CD4-positive, alpha-beta T cell (primary cell): ENCODE results near the gene MYOM3. TPM values are rescaled to one million over a fixed set of nuclear protein-coding genes. Genes with fewer than 3 reads are reported as not detected.

Experiments
- ATAC-seq: fragments of 200-7000 bp; cut with Tn5 transposase; one replicate; pipeline ENCODE4 v1.10.0; 2022; ENCODE audit warnings: mild to moderate bottlenecking; ENCODE audit not compliant: poor library complexity
- CTCF ChIA-PET: fragments of 350-600 bp; sonication (Branson Sonifier 250); formaldehyde crosslinking; loops from one replicate; lab custom pipeline; 2021; ENCODE audit warnings: antibody characterized with exemption, inconsistent platforms; lab: Charles Lee
- POLR2A ChIA-PET: fragments of 350-600 bp; sonication (Branson Sonifier 250); formaldehyde crosslinking; loops from one replicate; lab custom pipeline; 2021; ENCODE audit warnings: antibody characterized with exemption, inconsistent platforms; lab: Charles Lee
- DNase-seq, 14 experiments: peaks; one replicate each; pipeline ENCODE4 v3.0.0-alpha.2; 2013 to 2020; ENCODE audit warnings: mixed read lengths in 2 of 14
- H3K27ac ChIP-seq, 2 donors: one replicate each; pipeline versions ENCODE4 v1.5.1 to v1.7.0; 2013; ENCODE audit warnings: low read length in 2 of 2, low read depth in 1 of 2, mild to moderate bottlenecking in 1 of 2
- H3K27me3 ChIP-seq, 2 experiments: 1 replicate in 1 of 2; 2 replicates in 1 of 2; pipeline versions ENCODE4 v1.6.1 to v1.7.0; 2013; ENCODE audit warnings: low read length in 2 of 2, control low read depth in 1 of 2, mild to moderate bottlenecking in 1 of 2, moderate library complexity in 1 of 2; ENCODE audit not compliant: insufficient read depth in 2 of 2, control insufficient read depth in 1 of 2
- H3K36me3 ChIP-seq: one replicate; pipeline ENCODE4 v1.6.1; 2013; ENCODE audit warnings: low read length, control low read depth; ENCODE audit not compliant: insufficient read depth
- H3K4me1 ChIP-seq: one replicate; pipeline ENCODE4 v1.6.1; 2013; ENCODE audit warnings: low read length, control low read depth; ENCODE audit not compliant: insufficient read depth
- H3K4me3 ChIP-seq: one replicate; pipeline ENCODE4 v1.5.1; 2013; ENCODE audit warnings: mild to moderate bottlenecking, low read length, moderate library complexity
- H3K9me3 ChIP-seq, 2 experiments: 1 replicate in 1 of 2; 2 replicates in 1 of 2; pipeline versions ENCODE4 v1.6.1 to v1.7.0; 2013; ENCODE audit warnings: low read length in 2 of 2, mild to moderate bottlenecking in 2 of 2, control low read depth in 1 of 2, moderate library complexity in 1 of 2; ENCODE audit not compliant: control insufficient read depth in 1 of 2, insufficient read depth in 1 of 2
- H3K27ac Mint-ChIP-seq: one replicate; pipeline ENCODE4 v1.8.0; 2020; ENCODE audit warnings: mixed read lengths
- H3K27me3 Mint-ChIP-seq: one replicate; pipeline ENCODE4 v1.8.0; 2021; ENCODE audit warnings: mixed read lengths
- H3K36me3 Mint-ChIP-seq: one replicate; pipeline ENCODE4 v1.8.0; 2021; ENCODE audit warnings: low read depth, mixed read lengths
- H3K4me1 Mint-ChIP-seq: one replicate; pipeline ENCODE4 v1.8.0; 2021; ENCODE audit warnings: low read depth, mixed read lengths
- H3K4me3 Mint-ChIP-seq: one replicate; pipeline ENCODE4 v1.8.0; 2020; ENCODE audit warnings: mild to moderate bottlenecking, mixed read lengths
- H3K9me3 Mint-ChIP-seq: one replicate; pipeline ENCODE4 v1.8.0; 2020; ENCODE audit warnings: mixed read lengths
- CTCF ChIP-seq: fragments of 200-600 bp; IDR thresholded peaks from one replicate; pipeline ENCODE4 v1.8.0; 2022; ENCODE audit warnings: antibody characterized with exemption, mild to moderate bottlenecking
- intact Hi-C, 2 experiments: fragments of 100-400 bp; cut with DNase I in 1 of 2; cut with micrococcal nuclease in 1 of 2; formaldehyde crosslinking; loops; one replicate each; pipeline versions ENCODE4 v1.15.1 to v1.9.0; 2023 to 2025; cut with DNase I, micrococcal nuclease
- total RNA-seq, 174 experiments: library from RNA in 2 of 174; stranded (reverse) in 2 of 174; gene quantifications; one replicate each; pipeline ENCODE4 v1.2.3 and lab custom pipeline; 2021 to 2026

The MYOM3 gene
- total RNA-seq, 2 experiments from 2014 or later, result not detected

- no peaks in the 10 kb centered on the region for H3K9me3 ChIP-seq
- no peaks in the 10 kb centered on the region for H3K9me3 Mint-ChIP-seq
- H3K27me3 Mint-ChIP-seq, result peaks cover 6% of the 10 kb centered on the region
- no peaks in the 10 kb centered on the region for H3K4me1 ChIP-seq
- H3K4me1 Mint-ChIP-seq, result no peaks in the 10 kb centered on the region
- ChIA-PET POLR2A (no interaction called here), CTCF (no interaction called here)
- H3K27me3 ChIP-seq, result no peaks in the 10 kb centered on the region
- ATAC-seq, result no peak
- intact Hi-C loops, result no loop called here
- no peak for TF ChIP-seq CTCF
- H3K36me3 ChIP-seq, result no peaks in the 10 kb centered on the region
- no peak overlapping the region for H3K27ac Mint-ChIP-seq
- no peak for DNase-seq
- H3K36me3 Mint-ChIP-seq, result no peaks in the 10 kb centered on the region
- no peak overlapping the region for H3K4me3 ChIP-seq
- no peak overlapping the region for H3K4me3 Mint-ChIP-seq
- H3K27ac ChIP-seq, result no peak overlapping the region
Measured at GRCh38 chr1:24093732-24094131, 18.2 kb downstream of the MYOM3 start.

- H3K27me3 Mint-ChIP-seq, result peaks cover 6% of the 10 kb centered on the region
- ChIA-PET CTCF (no interaction called here), POLR2A (no interaction called here)
- Histone ChIP-seq H3K27me3 (no peaks in the 10 kb centered on the region), H3K9me3 (no peaks in the 10 kb centered on the region), H3K4me3 (no peak overlapping the region), H3K27ac (no peak overlapping the region), H3K4me1 (no peaks in the 10 kb centered on the region), H3K36me3 (no peaks in the 10 kb centered on the region)
- no peak for TF ChIP-seq CTCF
- intact Hi-C loops, result no loop called here
- no peaks in the 10 kb centered on the region for H3K9me3 Mint-ChIP-seq
- DNase-seq (no peak), ATAC-seq (no peak)
- no peak overlapping the region for H3K4me3 Mint-ChIP-seq
- no peak overlapping the region for H3K27ac Mint-ChIP-seq
- H3K4me1 Mint-ChIP-seq, result no peaks in the 10 kb centered on the region
- no peaks in the 10 kb centered on the region for H3K36me3 Mint-ChIP-seq
Measured at GRCh38 chr1:24092979-24093378, 19.0 kb downstream of the MYOM3 start.

- DNase-seq, result no peak
- H3K4me1 ChIP-seq, result no peaks in the 10 kb centered on the region
- no peak for TF ChIP-seq CTCF
- H3K27me3 ChIP-seq, result no peaks in the 10 kb centered on the region
- no peaks in the 10 kb centered on the region for H3K36me3 ChIP-seq
- intact Hi-C loops, result no loop called here
- ATAC-seq, result no peak
- no peak overlapping the region for H3K4me3 Mint-ChIP-seq
- no peaks in the 10 kb centered on the region for H3K4me1 Mint-ChIP-seq
- POLR2A ChIA-PET, result no interaction called here
- no peaks in the 10 kb centered on the region for H3K9me3 ChIP-seq
- CTCF ChIA-PET, result no interaction called here
- H3K27ac Mint-ChIP-seq, result no peak overlapping the region
- H3K4me3 ChIP-seq, result no peak overlapping the region
- H3K9me3 Mint-ChIP-seq, result no peaks in the 10 kb centered on the region
- no peaks in the 10 kb centered on the region for H3K36me3 Mint-ChIP-seq
- peaks cover 6% of the 10 kb centered on the region for H3K27me3 Mint-ChIP-seq
- no peak overlapping the region for H3K27ac ChIP-seq
Measured at GRCh38 chr1:24091971-24092482, 19.9 kb downstream of the MYOM3 start.
